DMS53 (cell line): ENCODE results near the gene GRB14.

Experiments used
- DNase-seq: peaks from one replicate; lab custom pipeline; 2025; lab: John Stamatoyannopoulos, UW

GRB14 gene

GRCh38 chr2:164613321-164613982 is 7.8 kb downstream of the GRB14 start:
- no peak for DNase-seq

GRCh38 chr2:164609790-164610189 is 11.5 kb downstream of the GRB14 start:
- no peak for DNase-seq

GRCh38 chr2:164606557-164606956 is 14.7 kb downstream of the GRB14 start:
- no peak for DNase-seq

- no peak for DNase-seq
These were observed 16.0 kb downstream of the GRB14 start for GRCh38 chr2:164605295-164605694.

- DNase-seq: no peak
These were observed 20.5 kb downstream of the GRB14 start for GRCh38 chr2:164600763-164601162.

- peak; percentile 94 for DNase-seq
These were observed 21.2 kb downstream of the GRB14 start for GRCh38 chr2:164599954-164600589.

- DNase-seq: peak; percentile 13
These were observed 23.3 kb downstream of the GRB14 start for GRCh38 chr2:164597983-164598382.

GRCh38 chr2:164595031-164595430 is 26.3 kb downstream of the GRB14 start:
- DNase-seq: no peak

- no peak for DNase-seq
These were observed 27.3 kb downstream of the GRB14 start for GRCh38 chr2:164593959-164594358.

- DNase-seq: no peak
These were observed 27.7 kb downstream of the GRB14 start for GRCh38 chr2:164593541-164593940.

GRCh38 chr2:164589522-164589921 is 31.8 kb downstream of the GRB14 start:
- DNase-seq: no peak

- no peak for DNase-seq
These were observed 40.2 kb downstream of the GRB14 start for GRCh38 chr2:164581050-164581449.

GRCh38 chr2:164574931-164575330 is 46.4 kb downstream of the GRB14 start:
- no peak for DNase-seq

GRCh38 chr2:164570475-164570874 is 50.8 kb downstream of the GRB14 start:
- no peak for DNase-seq

- DNase-seq: peak; percentile 32
These were observed 51.9 kb downstream of the GRB14 start for GRCh38 chr2:164569378-164569777.

GRCh38 chr2:164568317-164568716 is 53.0 kb downstream of the GRB14 start:
- no peak for DNase-seq

- peak; percentile 54 for DNase-seq
These were observed 53.8 kb downstream of the GRB14 start for GRCh38 chr2:164567335-164567989.

- no peak for DNase-seq
These were observed 55.9 kb downstream of the GRB14 start for GRCh38 chr2:164565359-164565758.

GRCh38 chr2:164562666-164563065 is 58.6 kb downstream of the GRB14 start:
- DNase-seq: no peak

- DNase-seq: no peak
These were observed 59.3 kb downstream of the GRB14 start for GRCh38 chr2:164561991-164562390.

GRCh38 chr2:164561416-164561815 is 59.9 kb downstream of the GRB14 start:
- DNase-seq: no peak

GRCh38 chr2:164560902-164561301 is 60.4 kb downstream of the GRB14 start:
- DNase-seq: no peak

- DNase-seq: peak; percentile 75
These were observed 61.0 kb downstream of the GRB14 start for GRCh38 chr2:164560181-164560792.
